NCI-H2196 (cell line): ENCODE results near the gene EFTUD2.

Experiments used
- DNase-seq: peaks from one replicate; lab custom pipeline; 2025; ENCODE audit not compliant: unreplicated experiment; lab: John Stamatoyannopoulos, UW

Gene EFTUD2

DNA sequence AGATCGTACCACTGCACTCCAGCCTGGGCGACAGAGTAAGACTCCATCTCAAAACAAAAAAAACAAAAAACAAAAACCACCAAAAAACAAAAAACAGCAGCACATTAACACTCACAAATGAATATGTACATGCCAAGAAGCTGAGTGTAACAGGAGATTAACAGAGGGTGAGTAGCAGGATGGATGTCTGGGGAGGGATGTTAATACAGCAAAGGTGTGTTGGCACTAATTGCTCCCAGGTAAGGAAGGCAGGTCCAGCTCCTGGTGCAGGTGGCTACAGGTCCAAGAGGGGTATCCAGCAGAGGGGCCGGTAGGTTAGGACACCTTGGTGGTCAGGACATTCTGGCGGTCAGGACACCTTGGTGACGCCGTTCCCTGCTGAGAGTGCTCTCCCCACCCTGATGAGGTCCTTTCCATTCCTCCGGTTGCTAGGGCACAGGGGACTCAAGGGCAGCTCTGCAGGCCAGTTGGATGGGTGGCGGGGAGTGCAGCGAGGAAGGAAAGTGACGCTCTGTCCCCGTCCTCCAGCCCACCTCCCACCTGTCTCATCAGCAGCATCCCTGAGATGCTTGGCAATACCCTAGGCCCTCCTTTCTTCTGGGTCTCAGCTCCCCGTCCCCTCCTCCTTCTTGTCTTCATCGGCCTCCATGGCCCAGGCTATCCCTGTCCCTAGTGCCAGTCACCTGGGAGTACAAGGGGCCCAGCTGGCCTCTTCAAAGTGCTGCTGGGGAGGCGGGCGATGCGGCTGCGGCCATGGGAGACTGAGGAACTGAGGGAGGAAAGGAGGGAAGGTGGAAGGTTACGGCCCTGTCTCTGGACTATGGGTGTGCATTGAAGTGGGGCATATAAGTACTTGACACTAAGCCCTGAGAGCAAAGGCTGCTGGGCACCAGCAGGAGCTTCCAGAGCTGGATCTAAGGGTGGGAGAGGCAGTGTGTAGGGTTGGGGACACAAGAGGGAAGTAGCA lies 26.8 kb upstream of the EFTUD2 start:
- DNase-seq, result no peak

DNA sequence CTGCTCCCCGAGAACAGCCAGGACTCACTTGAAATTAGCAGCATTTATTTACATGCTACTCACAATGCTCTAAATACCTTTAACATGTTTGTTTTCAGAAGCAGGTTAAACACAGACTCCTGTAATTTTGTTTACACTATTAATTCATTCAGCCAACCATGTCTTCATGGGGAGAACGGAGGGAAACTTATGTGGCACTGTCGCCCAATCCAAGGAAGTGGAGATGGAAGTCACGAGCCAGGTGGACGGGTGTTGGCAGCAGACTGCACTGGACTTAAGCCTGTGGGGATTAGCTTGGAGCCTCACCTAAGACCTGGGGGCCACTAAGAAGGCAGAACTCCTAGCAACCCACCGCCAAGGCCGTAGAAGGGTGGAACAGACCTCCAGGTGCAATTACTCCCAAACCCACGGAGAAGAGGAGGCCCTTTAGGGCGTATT lies 24.9 kb upstream of the EFTUD2 start:
- no peak for DNase-seq

DNA sequence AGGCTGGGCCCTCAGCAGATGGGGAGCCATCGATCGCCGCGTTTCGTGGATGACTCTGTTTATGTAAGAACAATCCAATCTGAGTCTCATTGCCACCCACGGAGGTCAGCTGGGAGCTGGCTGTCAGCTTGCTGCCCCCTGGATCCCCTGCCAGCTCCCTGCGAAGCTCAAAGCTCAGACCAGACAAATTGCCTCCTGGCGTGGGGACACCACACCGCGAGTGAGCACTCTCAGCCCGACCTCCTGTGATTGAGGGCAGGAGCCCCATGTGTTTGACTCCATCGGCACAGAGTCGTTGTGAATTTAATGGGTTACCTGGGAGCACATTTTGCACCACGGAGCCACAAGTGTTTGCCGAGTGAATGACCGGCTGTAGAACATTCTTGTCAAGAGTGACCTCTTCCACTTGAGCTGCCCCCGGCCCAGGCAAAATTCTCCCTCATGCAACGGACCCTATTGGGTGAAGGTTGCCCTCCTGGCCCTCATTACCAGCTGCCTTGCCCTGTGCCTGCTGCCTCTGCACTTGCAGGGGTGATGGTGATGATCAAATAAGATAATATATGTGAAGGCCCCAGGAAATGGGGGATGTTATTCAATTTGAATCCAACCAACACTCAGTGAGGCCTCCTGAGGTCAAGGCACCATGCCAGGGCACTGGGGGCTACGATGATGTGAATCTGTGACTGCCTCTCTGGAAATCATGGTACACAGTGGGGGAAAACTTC lies 23.7 kb upstream of the EFTUD2 start:
- DNase-seq, result no peak

DNA sequence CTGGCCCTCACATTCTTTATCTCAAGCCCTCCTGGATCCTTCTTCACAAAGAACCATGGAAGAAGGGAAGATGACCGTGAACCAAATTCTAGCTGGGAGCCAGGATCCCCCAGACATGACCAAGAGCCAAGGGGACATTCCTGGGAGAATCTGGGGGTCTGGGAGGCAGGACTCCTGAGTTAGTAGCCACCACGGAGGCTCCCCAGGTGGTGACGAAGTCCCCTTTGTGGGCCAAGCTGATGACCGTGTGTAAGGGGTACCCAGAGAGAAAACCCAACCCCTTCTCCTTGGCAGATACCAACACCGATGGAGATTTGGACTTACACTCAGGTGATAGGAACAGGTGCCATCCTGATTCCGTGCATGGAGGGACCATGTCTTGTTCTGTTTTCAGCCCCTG lies 22.9 kb upstream of the EFTUD2 start:
- DNase-seq, result no peak

DNA sequence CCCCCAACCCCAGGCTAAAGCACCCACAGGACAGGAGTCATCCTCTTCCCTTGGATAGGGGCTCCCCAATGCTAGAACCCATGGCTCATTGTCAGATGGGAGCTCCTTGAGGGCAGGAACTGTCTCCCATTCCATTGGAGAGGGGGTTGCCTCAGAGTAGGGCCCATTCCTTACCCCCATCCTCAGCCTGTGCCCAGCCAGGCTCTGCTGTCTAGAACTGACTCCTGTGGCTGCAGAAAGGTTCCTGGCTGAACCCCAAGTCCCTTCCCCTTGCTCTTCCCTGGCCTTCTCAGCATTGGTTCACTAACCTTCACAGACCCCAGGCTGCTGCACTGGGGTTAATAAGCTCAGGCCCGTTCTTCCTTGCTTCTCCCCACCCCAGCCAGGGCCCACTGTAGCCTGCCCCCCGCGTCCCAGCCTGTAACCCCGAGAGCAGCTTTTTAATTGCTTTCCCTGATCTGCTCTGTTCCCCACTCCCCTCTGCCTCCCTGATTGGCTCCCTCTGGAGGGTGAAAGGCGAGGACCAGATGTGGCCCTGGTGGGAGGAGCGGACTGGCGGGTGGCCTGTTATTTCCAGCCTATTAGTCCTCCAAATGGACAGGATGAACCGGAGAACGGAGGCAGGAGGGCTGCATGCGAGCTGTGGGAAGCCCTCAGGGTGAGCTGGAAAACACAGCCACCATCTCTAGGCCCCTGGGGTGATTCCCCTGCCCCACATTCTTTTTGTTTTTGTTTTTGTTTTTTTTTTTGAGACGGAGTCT lies 22.1 kb upstream of the EFTUD2 start:
- no peak for DNase-seq

DNA sequence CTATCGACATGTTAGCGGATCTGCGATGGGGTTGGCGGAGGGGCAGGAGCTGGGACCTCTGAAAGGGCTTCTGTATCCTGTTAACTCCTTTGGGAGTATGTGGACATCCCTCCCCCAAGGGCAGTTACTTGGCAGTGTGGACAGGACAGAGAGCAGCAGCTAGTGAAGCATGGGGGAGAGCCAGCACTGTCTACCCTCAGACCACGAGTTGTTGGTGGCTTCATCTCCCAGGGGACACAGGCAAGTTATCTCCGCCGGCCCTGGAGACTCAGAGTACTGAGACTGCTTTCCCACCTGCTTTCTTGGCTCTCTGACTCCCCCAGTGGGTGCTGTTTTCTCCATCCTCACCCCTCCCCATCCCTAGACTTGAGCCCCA lies 21.3 kb upstream of the EFTUD2 start:
- DNase-seq, result no peak

DNA sequence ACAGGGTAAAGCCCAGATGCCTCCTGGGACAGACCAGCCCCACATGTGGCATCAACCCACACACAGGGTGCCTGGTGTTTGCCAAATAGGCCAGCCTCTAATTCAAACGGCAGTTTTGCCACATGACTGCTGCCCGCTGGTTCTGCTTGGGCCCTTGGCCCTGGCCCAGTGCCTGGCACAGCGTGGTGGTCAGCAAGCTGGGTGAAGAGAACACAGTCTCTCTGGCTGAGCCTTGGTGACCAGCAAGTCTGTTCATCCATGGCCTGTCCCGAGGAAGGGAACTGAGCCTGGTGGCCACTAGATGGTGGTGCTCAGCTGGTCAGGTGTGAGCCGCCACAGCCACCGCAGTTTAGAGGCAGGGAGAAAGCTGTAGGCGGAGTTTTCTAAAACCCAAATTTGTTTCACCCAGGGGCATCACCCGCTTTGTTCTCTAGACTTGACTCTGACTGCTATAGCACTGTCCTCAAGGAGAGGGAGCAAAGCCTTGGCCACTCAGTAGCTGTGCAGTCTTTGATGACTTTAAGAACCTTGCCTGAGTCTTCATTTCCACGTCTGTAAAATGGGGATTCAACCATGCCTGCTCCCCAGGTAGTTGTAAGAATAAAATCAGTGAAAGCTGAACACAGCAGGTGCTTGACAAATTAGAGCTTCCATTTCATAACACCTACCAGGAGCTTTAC lies 20.8 kb upstream of the EFTUD2 start:
- peak; percentile 85 for DNase-seq

DNA sequence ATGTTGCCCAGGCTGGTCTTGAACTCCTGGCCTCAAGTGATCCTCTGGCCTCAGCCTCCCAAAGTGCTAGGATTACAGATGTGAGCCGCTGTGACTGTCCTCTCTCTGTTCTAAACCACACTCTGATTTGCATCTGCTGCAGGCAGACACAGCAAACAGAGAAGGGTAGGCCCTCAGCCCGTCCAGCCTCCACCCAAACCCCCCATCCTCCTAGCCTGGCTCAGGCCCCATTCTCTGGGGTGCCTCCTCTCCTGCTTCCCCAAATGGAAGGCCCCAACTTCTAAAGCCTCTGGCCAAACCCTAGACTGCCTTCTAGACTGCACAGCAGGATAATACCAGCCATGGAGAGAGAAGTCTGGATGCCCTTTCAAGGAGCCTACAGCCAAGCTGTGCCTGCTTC lies 20.2 kb upstream of the EFTUD2 start:
- no peak for DNase-seq

DNA sequence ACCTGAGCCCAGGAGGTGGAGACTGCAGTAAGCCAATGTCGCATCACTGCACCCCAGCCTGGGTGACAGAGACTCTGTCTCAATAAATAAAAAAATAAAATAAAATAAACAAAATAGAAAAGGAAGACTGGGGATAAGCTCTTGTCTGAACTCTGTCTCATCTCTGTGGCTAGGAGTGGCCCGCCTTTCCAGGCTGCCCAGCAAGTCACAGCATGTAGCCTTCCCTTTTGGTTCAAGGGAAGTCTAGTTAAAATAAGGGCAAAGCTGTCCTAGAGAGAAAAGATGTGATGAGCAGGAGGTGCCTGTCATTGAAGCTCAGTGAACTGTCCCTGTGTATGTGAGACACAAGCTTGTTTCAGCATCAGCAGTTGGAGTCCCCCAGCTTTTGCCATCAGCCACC lies 18.8 kb upstream of the EFTUD2 start:
- DNase-seq, result no peak

DNA sequence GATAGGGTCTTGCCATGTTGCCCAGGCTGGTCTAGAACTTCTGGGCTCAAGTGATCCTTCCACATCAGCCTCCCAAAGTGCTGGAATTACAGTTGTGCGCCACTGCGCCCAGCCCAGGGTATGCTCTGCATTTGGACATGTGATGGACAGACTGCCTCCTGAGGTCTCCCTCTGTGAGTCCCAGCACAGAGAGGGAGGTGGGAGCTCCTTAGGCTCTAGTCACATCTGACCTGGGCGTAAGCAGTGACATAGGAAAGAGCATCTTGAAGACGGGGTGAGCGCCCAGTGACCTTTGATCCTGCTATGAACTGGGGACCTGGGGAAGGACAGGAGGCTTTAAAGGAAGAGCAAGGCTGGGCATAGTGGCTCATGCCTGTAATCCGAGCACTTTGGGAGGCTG lies 18.2 kb upstream of the EFTUD2 start:
- no peak for DNase-seq

DNA sequence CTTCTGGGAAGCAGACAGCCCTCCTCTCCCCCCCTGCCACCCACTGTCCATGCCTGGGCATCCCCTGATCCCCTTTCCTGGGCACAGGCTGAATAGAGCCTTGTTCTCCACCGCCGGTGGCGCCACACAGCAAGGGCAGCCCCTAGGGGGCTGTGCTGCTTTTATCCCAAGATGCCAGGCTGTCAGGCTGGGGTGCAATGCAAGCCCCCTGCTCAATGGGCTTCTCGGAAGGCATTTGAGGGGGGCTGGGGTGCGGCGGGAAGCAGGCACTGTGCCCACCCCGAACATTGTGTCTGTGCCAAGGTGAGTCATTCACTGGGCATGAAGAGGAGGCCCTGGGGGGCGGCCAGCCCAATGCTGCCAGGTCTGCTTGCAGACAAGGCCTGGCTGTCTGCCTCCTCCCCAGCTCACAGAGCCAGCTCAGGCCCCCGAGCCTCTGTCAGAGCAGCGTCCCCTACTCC lies 17.6 kb upstream of the EFTUD2 start:
- no peak for DNase-seq

DNA sequence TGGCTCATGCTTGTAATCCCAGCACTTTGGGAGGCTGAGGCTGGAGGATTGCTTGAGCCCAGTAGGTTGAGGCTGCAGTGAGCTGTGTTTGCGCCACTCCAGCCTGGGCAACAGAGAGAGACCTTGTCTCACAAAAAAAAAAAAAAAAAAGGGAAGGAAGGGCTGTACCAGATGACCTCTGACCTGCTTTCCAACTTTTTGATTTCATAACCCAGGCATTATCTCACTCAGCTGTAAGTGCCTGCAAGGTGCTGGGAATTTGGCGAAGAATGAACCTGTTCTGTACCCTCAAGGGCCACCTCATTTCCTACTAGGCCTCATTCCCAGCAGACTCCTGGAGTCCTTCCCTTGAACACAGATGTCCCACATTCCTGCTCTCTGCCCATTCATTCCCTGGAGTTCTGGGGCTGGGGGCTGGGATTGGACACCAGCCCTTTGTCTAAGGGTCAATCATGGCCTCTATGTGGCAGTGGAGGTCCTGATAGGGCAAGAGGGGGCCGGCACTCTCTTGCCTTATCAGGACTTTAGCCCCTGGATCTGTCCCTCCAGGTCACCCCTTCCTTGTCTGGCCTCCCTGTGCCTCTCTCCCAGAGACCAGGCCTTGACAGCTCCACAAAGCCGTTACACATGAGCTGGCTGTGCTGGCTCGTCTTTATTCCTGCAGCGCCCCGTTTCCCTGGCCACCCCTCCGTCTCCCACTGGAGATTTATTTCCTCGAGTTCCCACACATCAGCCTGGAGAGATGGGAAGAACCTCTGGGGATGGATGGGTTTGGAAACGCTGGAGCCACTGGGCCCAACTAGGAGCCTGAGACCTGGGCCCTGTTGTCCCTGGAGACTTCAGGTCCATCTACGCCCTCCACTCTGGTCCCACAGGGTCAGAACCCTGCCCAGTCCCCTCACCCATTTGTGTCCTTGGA lies 16.9 kb upstream of the EFTUD2 start:
- DNase-seq, result no peak

DNA sequence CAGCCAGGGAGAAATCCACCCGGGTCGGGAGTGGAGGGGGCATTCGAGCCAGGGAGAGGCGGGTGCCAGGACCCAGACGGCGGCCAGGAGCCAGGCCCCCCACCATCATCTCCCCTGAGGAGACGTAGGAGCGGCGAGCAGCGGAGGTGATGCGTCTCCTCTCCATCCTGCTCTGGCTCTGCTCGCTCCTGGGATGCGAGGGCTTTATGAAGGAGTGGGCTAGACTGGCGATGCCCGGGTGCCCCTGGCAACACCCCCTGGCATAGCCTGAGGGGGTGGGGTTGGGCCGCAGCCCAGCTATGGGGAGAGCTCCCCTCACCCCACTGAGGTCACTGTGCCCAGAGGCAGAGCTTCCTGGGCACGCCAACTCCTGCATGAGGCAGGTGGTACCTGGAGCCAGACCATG lies 16.1 kb upstream of the EFTUD2 start, which contains the start of gene GFAP:
TSS of gene GFAP (minus strand) at position 180 of the 406 bp plus-strand sequence. CDS start at position 166, 14 bp downstream.
- DNase-seq, result no peak

DNA sequence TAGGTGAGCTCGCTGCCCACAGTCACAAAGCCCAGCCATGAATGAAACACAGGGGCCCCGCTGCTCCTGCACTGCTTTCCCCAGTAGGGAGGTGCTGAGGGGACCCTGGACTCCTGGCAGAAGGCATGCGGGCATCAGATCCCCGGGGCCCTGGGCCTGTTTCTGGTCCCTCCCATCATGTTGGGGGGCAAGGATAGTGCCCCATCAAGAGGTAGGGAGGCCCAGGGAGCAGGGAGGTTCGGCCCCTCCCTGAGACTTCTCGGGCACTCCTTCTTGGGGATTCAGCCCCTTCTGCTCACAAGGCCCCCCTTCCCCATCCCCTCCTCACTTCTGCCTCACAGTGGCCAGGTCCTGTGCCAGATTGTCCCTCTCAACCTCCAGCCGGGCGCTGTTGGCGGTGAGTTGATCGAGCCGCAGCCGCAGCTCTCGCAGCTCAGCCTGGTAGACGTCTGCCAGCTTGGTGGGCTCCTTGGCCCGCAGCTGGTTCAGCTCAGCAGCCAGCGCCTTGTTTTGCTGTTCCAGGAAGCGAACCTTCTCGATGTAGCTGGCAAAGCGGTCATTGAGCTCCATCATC lies 15.5 kb upstream of the EFTUD2 start:
- no peak for DNase-seq

DNA sequence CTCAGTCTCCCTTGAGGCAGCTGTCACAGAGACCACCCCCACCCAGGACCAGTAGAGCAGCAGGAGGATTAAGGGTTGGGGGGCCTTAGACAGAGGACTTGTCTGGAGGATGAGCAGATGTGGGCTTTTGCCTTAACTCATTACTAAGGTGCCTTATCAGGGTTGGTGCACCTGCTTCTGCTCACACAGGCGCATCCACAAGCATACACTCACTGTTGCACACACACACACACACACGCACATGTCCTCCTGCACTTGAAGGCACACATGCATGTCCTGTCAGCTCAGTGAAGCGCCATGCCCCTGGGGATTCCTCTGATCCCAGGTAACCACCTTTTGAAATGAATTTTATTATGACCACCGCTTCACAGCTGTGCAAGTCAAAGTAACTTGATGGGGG lies 14.9 kb upstream of the EFTUD2 start:
- DNase-seq, result no peak

DNA sequence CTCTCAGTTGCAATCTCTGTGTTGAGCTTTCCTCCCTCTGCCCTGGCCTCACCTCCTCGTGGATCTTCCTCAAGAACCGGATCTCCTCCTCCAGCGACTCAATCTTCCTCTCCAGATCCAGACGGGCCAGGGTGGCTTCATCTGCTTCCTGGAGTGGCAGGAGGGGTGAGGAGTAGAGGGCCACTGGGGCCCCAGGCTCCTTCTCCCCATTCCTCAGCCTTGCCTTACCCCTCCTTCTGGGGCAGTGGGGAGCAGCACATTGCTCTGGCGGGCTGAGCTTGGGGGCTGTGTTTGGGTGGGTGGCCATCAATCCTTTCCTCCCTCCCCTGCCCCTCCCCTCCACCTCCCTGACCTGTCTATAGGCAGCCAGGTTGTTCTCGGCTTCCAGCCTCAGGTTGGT lies 14.4 kb upstream of the EFTUD2 start:
- DNase-seq, result no peak

DNA sequence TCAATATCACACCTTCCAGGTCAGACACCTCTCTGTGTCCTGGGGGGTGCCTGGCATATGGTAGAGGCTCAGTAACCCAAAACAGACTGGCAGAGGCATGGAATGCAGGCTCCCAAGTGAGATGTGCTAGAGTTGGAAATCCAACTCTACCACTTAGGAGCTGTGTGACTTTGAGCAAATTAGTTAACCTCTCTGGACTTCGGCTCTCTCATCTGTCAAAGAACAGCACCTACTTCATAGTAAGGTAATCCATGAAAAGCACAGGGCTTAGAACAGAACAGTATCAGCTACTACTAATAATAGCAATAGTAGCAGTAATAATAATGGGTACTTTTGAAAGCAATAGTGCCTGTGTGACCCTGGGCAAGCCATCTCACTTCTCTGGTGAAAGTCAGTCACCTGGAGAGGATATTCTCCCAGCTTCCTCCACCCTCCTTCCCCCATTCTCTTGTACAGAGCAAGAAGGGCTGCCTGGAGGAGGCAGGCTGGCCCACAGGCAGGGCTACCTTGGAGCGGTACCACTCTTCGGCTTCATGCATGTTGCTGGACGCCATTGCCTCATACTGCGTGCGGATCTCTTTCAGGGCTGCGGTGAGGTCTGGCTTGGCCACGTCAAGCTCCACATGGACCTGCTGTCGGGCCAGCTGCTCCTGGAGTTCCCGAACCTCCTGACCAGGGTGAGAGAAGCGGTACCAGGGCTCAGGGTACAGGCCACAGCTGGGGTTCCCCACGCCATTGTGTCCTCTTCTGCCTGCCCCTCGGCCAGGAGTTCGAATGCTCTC lies 13.7 kb upstream of the EFTUD2 start:
- DNase-seq, result no peak

DNA sequence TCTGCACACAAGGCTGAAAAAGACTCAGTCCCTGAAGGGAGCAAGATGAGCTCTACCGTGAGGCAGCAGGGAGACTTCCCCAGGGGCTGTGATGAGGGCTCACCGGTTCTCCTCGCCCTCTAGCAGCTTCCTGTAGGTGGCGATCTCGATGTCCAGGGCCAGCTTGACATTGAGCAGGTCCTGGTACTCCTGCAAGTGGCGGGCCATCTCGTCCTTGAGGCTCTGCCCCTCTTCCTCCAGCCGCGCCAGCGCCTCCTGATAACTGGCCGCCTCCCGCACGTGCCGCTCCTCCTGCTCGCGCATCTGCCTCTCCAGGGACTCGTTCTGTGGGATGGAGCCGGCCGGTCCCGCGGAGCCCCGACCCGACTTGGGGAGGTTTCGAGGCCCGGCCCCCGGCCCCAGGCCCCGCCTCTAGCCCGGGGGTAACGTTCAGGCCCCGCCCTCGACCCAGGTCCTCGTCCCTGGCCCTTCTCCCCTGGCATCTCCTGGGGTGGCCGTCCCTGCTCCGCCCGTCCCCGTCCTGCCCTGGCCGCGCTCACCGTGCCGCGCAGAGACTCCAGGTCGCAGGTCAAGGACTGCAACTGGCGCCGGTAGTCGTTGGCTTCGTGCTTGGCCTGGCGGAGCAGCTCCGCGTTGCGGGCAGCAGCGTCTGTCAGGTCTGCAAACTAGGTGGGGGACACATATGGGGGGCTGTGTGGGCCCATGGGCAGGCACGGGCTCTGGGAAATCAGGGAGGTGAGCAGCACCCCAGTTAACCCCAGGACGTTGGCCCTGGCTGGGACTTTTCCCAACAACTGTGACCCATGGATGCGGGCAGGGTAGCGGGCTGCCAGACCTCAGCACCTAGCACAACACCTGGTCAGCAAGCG lies 12.1 kb upstream of the EFTUD2 start:
- DNase-seq, result peak; percentile 14
